Glutamatergic neuron (in vitro differentiated cells): Measurements from ENCODE around the gene CCDC127. TPM values are rescaled to one million over a fixed set of nuclear protein-coding genes. Genes with fewer than 3 reads are reported as not detected.
"Not testable (repeated sequence)": the region's sequence is repeated elsewhere in the genome, so short reads cannot be mapped to it uniquely, and the experiment has no call there.

Source experiments
- DNase-seq: peaks from one replicate; pipeline ENCODE4 v3.0.0; 2022
- H3K27ac Mint-ChIP-seq: one replicate; pipeline ENCODE4 v1.8.0; 2020; ENCODE audit warnings: mild to moderate bottlenecking, mixed read lengths, inconsistent platforms; ENCODE audit not compliant: unreplicated experiment
- H3K27me3 Mint-ChIP-seq: one replicate; pipeline ENCODE4 v1.8.0; 2020; ENCODE audit warnings: mild to moderate bottlenecking, moderate library complexity, mixed read lengths, inconsistent platforms; ENCODE audit not compliant: unreplicated experiment
- H3K36me3 Mint-ChIP-seq: one replicate; pipeline ENCODE4 v1.8.0; 2020; ENCODE audit warnings: mild to moderate bottlenecking, mixed read lengths, inconsistent platforms; ENCODE audit not compliant: unreplicated experiment
- H3K4me1 Mint-ChIP-seq: one replicate; pipeline ENCODE4 v1.8.0; 2020; ENCODE audit warnings: mild to moderate bottlenecking, low read depth, mixed read lengths, inconsistent platforms; ENCODE audit not compliant: unreplicated experiment
- H3K4me3 Mint-ChIP-seq: one replicate; pipeline ENCODE4 v1.8.0; 2020; ENCODE audit warnings: mild to moderate bottlenecking, mixed read lengths, inconsistent platforms; ENCODE audit not compliant: unreplicated experiment
- H3K9me3 Mint-ChIP-seq: one replicate; pipeline ENCODE4 v1.8.0; 2020; ENCODE audit warnings: mild to moderate bottlenecking, moderate library complexity, mixed read lengths, inconsistent platforms; ENCODE audit not compliant: unreplicated experiment
- CTCF ChIP-seq: fragments of 200-600 bp; sonication (generic); IDR thresholded peaks from one replicate; pipeline ENCODE4 v1.5.0; 2021; ENCODE audit not compliant: partially characterized antibody, unreplicated experiment
- long read RNA-seq: library from polyadenylated mRNA; unstranded; transcript quantifications from one replicate; pipeline ENCODE4 v2.0.0, GENCODE V29; 2020; ENCODE audit not compliant: unreplicated experiment
- total RNA-seq: library from RNA; stranded (reverse); fragmentation: NEBNext Ultra II Directional; extraction: Animal tissue kit (Norgen Biotek cat#: 25700); gene quantifications from one replicate; pipeline ENCODE4 v1.2.1, GENCODE V29; 2021; ENCODE audit not compliant: unreplicated experiment

The CCDC127 gene
- 11.9 TPM for total RNA-seq
- long read RNA-seq, full-length matches to known transcripts = 8 of 10 reads
- long read RNA-seq, partial matches to known transcripts = 0 of 10 reads
- long read RNA-seq, other reads (novel, unspliced or antisense) = 2 of 10 reads

- H3K4me1 Mint-ChIP-seq = peaks cover 18% of the 10 kb centered on the region
- peak; percentile 100 for DNase-seq
- not testable (repeated sequence) for H3K9me3 Mint-ChIP-seq, H3K36me3 Mint-ChIP-seq, H3K27me3 Mint-ChIP-seq
- H3K4me3 Mint-ChIP-seq = peak within 1 kb of the TSS; percentile 97
- peak within 1 kb of the TSS; percentile 87 for H3K27ac Mint-ChIP-seq
- peak; percentile 25 for TF ChIP-seq CTCF
Measured at GRCh38 chr5:217494-218456, at the start of gene CCDC127, which contains the start of gene SDHA. Gene CCDC127 (minus strand): TSS chr5:218153. CDS start chr5:216849, 1,304 bp downstream. Gene SDHA (plus strand): TSS chr5:218320. CDS start chr5:218356, 36 bp downstream.

DNA sequence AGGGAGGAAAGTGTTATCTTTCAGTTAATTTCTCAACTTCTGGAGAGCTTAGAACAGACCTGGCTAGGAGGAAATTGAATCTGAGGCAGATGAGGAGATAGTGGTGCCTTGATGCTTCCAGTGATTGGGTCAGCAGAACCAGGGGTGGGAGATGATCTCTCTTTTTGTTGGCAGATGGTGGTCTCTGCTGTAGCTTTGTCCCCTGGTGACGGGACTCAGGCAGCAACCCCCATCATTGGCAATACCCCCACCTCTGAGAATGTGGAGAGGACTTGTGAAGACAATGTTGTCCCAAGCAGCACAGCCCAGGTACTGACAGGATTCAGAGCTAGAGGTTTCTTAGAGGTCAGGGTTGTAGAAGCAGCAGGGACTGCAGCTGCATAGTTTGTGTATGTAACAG lies 49.8 kb upstream of the CCDC127 start:
- H3K9me3 Mint-ChIP-seq = peaks cover 5% of the 10 kb centered on the region
- peaks cover 4% of the 10 kb centered on the region for H3K27me3 Mint-ChIP-seq
- H3K4me1 Mint-ChIP-seq = no peaks in the 10 kb centered on the region
- no peak for DNase-seq
- no peak overlapping the region for H3K27ac Mint-ChIP-seq
- no peaks in the 10 kb centered on the region for H3K36me3 Mint-ChIP-seq
- no peak for TF ChIP-seq CTCF
- no peak overlapping the region for H3K4me3 Mint-ChIP-seq

- H3K9me3 Mint-ChIP-seq, H3K27ac Mint-ChIP-seq, DNase-seq, H3K4me3 Mint-ChIP-seq, H3K36me3 Mint-ChIP-seq, H3K4me1 Mint-ChIP-seq, H3K27me3 Mint-ChIP-seq: not testable (repeated sequence)
Measured at GRCh38 chr5:266311-267026, 48.5 kb upstream of the CCDC127 start.

DNA sequence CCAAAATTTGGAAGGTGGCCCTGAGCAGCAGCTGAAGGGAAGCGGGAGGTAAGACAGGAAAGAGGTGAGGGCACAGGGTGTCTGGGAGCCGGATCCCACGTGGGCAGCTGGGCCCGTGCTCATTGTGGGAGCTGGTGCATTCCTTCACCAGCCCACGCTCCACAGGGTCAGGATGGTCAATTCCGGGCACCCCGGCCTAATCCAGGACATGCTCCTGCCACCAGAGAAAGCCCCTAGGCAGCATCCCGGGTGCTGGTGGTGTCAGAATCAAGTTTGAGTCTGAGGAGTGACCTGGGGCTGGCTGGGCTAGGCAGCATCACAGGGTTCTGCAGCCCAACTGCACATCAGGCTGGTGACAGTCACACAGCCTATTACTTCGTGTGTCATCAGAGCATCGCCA lies 46.4 kb upstream of the CCDC127 start:
- Mint-ChIP-seq H3K4me1 (no peaks in the 10 kb centered on the region), H3K4me3 (no peak overlapping the region), H3K9me3 (peaks cover 1% of the 10 kb centered on the region), H3K27me3 (peaks cover 4% of the 10 kb centered on the region), H3K27ac (no peak overlapping the region), H3K36me3 (peaks cover 5% of the 10 kb centered on the region)
- no peak for DNase-seq
- no peak for TF ChIP-seq CTCF

- H3K4me3 Mint-ChIP-seq, H3K27ac Mint-ChIP-seq, H3K9me3 Mint-ChIP-seq, H3K4me1 Mint-ChIP-seq, H3K27me3 Mint-ChIP-seq, DNase-seq, H3K36me3 Mint-ChIP-seq: not testable (repeated sequence)
Measured at GRCh38 chr5:263275-263974, 45.5 kb upstream of the CCDC127 start.
